HepG2 (cell line): ENCODE results near the gene CSKMT. TPM values are rescaled to one million over a fixed set of nuclear protein-coding genes. Genes with fewer than 3 reads are reported as not detected.

ENCODE experiments used
- ATAC-seq: fragments of 200-7000 bp; cut with Tn5 transposase; 3 replicates; pipeline ENCODE4 v1.9.1; 2020; ENCODE audit warnings: mild to moderate bottlenecking, moderate library complexity
- BruUV-seq: library from RNA; stranded (reverse); fragments of 400-500 nt; replicated peaks from 2 replicates; lab custom pipeline; 2021; lab: Mats Ljungman, UMichigan
- CTCF ChIA-PET: fragments of 300-600 bp; formaldehyde crosslinking; extraction: SDS; loops from one replicate; lab custom pipeline; 2021; ENCODE audit warnings: low total read pairs, inconsistent platforms, low intra/inter-chr PET ratio; lab: Yijun Ruan, JAX
- POLR2A ChIA-PET: fragments of 350-600 bp; sonication (Branson Sonifier 250); formaldehyde crosslinking; loops from one replicate; lab custom pipeline; 2020; ENCODE audit warnings: antibody characterized with exemption, inconsistent platforms; lab: Yijun Ruan, JAX
- DNase-seq: peaks from one replicate; pipeline ENCODE4 v3.0.0-alpha.2; 2015; ENCODE audit warnings: low spot score
- FAIRE-seq: peaks from 3 replicates; lab custom pipeline; 2011; peaks lifted over from hg19 to GRCh38; lab: Jason Lieb, UNC
- H2AFZ ChIP-seq: one replicate; pipeline ENCODE4 v1.6.1; 2011; ENCODE audit warnings: low read length, inconsistent platforms
- H3K27ac ChIP-seq: fragments of 300-600 bp; 3 replicates; pipeline ENCODE4 v1.8.0; 2011; ENCODE audit warnings: mixed run types, mild to moderate bottlenecking, mixed read lengths, low read length, inconsistent platforms; ENCODE audit not compliant: insufficient read depth; ENCODE audit errors: extremely low read length
- H3K27me3 ChIP-seq, 2 experiments: fragments of 200-600 bp in 1 of 2; 2 replicates in 1 of 2; 3 replicates in 1 of 2; pipeline versions ENCODE4 v1.6.0 to v1.8.0; 2011; ENCODE audit warnings: low read length in 2 of 2, mild to moderate bottlenecking in 2 of 2, moderate library complexity in 2 of 2, inconsistent platforms in 1 of 2; ENCODE audit not compliant: insufficient read depth in 2 of 2, control insufficient read depth in 1 of 2
- H3K36me3 ChIP-seq, 2 experiments: fragments of 200-600 bp in 1 of 2; replicated peaks in 1 of 2; 2 replicates in 1 of 2; 3 replicates in 1 of 2; pipeline versions ENCODE4 v1.5.1 to v1.8.0; 2011; ENCODE audit warnings: low read length in 2 of 2, inconsistent platforms in 1 of 2; ENCODE audit not compliant: insufficient read depth in 2 of 2, control insufficient read depth in 1 of 2
- H3K4me1 ChIP-seq: 2 replicates; pipeline ENCODE4 v1.5.1; 2012; ENCODE audit warnings: low read length, inconsistent platforms; ENCODE audit not compliant: insufficient read depth
- H3K4me2 ChIP-seq: 2 replicates; pipeline ENCODE4 v1.6.0; 2011; ENCODE audit warnings: low read depth, low read length, inconsistent platforms
- H3K4me3 ChIP-seq, 3 experiments: fragments of 200-600 bp in 1 of 3; sonication (generic), shearing (Covaris generic) in 1 of 3; replicated peaks in 1 of 3; 2 replicates each; pipeline ENCODE4 v1.5.1; 2011 to 2016; ENCODE audit warnings: low read length in 3 of 3, inconsistent platforms in 2 of 3, low read depth in 2 of 3, mild to moderate bottlenecking in 2 of 3, control low read depth in 1 of 3, mixed read lengths in 1 of 3; ENCODE audit not compliant: insufficient read depth in 1 of 3
- H3K79me2 ChIP-seq: one replicate; pipeline ENCODE4 v1.6.1; 2011; ENCODE audit warnings: low read length, inconsistent platforms; ENCODE audit not compliant: insufficient read depth
- H3K9ac ChIP-seq: 2 replicates; pipeline ENCODE4 v1.6.0; 2011; ENCODE audit warnings: mild to moderate bottlenecking, low read depth, low read length, inconsistent platforms; ENCODE audit not compliant: insufficient read depth
- H3K9me3 ChIP-seq: 2 replicates; pipeline ENCODE4 v1.5.1; 2012; ENCODE audit warnings: mild to moderate bottlenecking, low read length
- H4K20me1 ChIP-seq: 2 replicates; pipeline ENCODE4 v1.6.0; 2011; ENCODE audit warnings: inconsistent platforms, mild to moderate bottlenecking, low read length, moderate library complexity; ENCODE audit not compliant: insufficient read depth
- KLF12 ChIP-seq: sonication (generic); formaldehyde crosslinking; IDR thresholded peaks from 2 replicates; pipeline ENCODE4 v1.4.0; 2020; ENCODE audit warnings: missing genetic modification reagents, borderline replicate concordance
- MEIS1 ChIP-seq: sonication (generic); formaldehyde crosslinking; IDR thresholded peaks from 2 replicates; pipeline ENCODE4 v1.9.0; 2021; ENCODE audit warnings: mild to moderate bottlenecking, missing genetic modification reagents, moderate library complexity, borderline replicate concordance
- PRMT3 ChIP-seq: sonication (generic); formaldehyde crosslinking; IDR thresholded peaks from 2 replicates; pipeline ENCODE4 v1.8.1; 2022; ENCODE audit warnings: low read depth, mild to moderate bottlenecking, moderate library complexity, missing genetic modification reagents, borderline replicate concordance
- ZNF260 ChIP-seq: sonication (generic); formaldehyde crosslinking; IDR thresholded peaks from 2 replicates; pipeline ENCODE4 v1.4.0; 2020; ENCODE audit warnings: missing genetic modification reagents, low read depth, mild to moderate bottlenecking, borderline replicate concordance
- WGBS: methylation state at CpG from one replicate; pipeline ENCODE4 v1.1.6; 2017; ENCODE audit warnings: low lambda C conversion rate; 5-methylcytosine and 5-hydroxymethylcytosine counted together
- in situ Hi-C: cut with HindIII; loops from 2 replicates; pipeline ENCODE4 v1.10.0; 2017; ENCODE audit warnings: low pct_unique_long_range_greater_than_20kb; ENCODE audit not compliant: extremely low pct_ligation_motif_present
- intact Hi-C: fragments of 100-400 bp; cut with micrococcal nuclease; formaldehyde crosslinking; loops from one replicate; pipeline ENCODE4 v1.10.0; 2022; ENCODE audit not compliant: unreplicated experiment
- polyA plus RNA-seq, 8 experiments: library from polyadenylated mRNA; depleted of rRNA in 3 of 8; stranded (reverse) in 7 of 8; unstranded in 1 of 8; fragments of >200 nt; fragmentation: Illumina TruSeq in 4 of 8; extraction: Trizol in 4 of 8; gene quantifications; 2 replicates each; pipeline versions ENCODE4 v1.2.1 to v1.2.3, GENCODE V29; 2011 to 2016; ENCODE audit warnings: low read depth in 4 of 8, missing spikeins in 1 of 8, mixed read lengths in 1 of 8; ENCODE audit not compliant: insufficient read depth in 1 of 8
- total RNA-seq, 5 experiments: library from RNA; depleted of rRNA; stranded (reverse); fragments of >200 nt; fragmentation: Illumina TruSeq; extraction: Trizol; gene quantifications; 2 replicates each; pipeline ENCODE4 v1.2.3, GENCODE V29; 2016; ENCODE audit warnings: low read depth in 1 of 5
- TF ChIP-seq, protein P1 (sequence below): sonication (generic); formaldehyde crosslinking; IDR thresholded peaks from 2 replicates; pipeline ENCODE4 v1.9.0; 2021; ENCODE audit warnings: mild to moderate bottlenecking, missing genetic modification reagents
- TF ChIP-seq, protein P2 (sequence below): sonication (generic); formaldehyde crosslinking; IDR thresholded peaks from 2 replicates; pipeline ENCODE4 v1.9.0; 2022; ENCODE audit warnings: low read depth, missing genetic modification reagents
- TF ChIP-seq, protein P3 (sequence below): sonication (generic); formaldehyde crosslinking; IDR thresholded peaks from 2 replicates; pipeline ENCODE4 v1.4.0; 2020; ENCODE audit warnings: mild to moderate bottlenecking, missing genetic modification reagents, borderline replicate concordance

The CSKMT gene
- total and polyA plus RNA-seq, 2 of the 13 experiments (the other 11 are each of a cell fraction or from before 2014, with no cell fraction given), result 7.6 to 31.8 TPM

DNA sequence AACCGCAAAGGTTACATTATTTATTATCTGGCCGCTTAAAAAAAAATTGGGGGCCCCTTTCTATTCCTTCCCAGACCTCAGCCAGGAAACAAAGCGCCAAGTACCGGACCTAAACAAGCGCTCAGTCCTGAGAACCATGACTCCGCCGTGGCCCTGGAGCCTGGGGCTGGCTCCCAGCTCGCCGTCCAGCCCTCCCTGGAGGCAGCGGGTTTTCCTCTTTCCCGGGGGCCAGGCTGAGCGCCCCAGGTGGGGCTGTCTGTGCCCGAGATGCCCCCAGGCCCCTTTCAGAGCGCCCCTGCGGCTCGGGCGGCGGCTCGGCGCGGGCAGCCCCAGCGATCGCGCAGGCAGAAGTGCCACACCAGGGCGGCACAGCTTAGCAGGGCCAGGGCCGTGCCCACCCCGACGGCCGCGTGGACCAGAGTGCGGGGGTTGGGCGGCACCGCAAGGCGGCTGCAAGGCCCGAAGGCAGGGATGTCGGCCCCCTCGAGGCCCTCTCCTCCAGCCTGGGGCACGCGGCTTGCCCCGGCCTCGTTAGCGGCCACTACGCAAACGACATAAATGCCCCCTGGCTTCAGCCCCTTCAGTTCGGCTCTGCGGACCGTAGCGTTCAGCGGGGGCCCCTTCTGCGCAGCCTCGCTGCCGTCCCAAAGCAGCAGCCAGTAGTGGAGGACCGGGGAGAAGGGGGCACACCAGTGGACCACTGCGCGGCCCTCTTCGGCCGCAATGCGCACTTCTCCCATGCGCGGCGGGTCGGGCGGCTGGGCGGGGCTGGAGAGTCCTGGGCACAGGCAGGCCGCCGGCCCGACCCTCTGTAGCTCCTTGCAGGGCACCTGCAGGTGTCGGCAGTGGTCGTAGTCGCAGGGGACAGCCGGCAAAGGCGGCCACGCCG lies 22.6 kb downstream of the CSKMT start:
- H3K27ac ChIP-seq, result no peak overlapping the region
- no peaks in the 10 kb centered on the region for H3K79me2 ChIP-seq
- H3K9ac ChIP-seq, result no peak overlapping the region
- H3K36me3 ChIP-seq, result peaks cover 15 to 26% of the 10 kb centered on the region in 2 experiments
- DNase-seq (no peak), ATAC-seq (peak; percentile 13; the same call in 2 of the 3 replicates), FAIRE-seq (no peak)
- no peak overlapping the region for H3K4me2 ChIP-seq
- 97% methylated on average over 29 of the region's 74 CpGs for WGBS
- no peaks in the 10 kb centered on the region for H4K20me1 ChIP-seq
- in situ Hi-C loops (no loop called here), intact Hi-C loops (no loop called here)
- no peaks in the 10 kb centered on the region for H3K27me3 ChIP-seq
- H3K9me3 ChIP-seq, result no peaks in the 10 kb centered on the region
- CTCF ChIA-PET, result no interaction called here
- H2AFZ ChIP-seq, result no peak overlapping the region
- no TSS peak for BruUV-seq
- POLR2A ChIA-PET, result no interaction called here
- H3K4me1 ChIP-seq, result no peaks in the 10 kb centered on the region
- no peak overlapping the region for H3K4me3 ChIP-seq
- TF ChIP-seq ZNF260 (no peak), KLF12 (CRISPR knock-in tag) (no peak), PRMT3 (CRISPR knock-in tag) (no peak), MEIS1 (CRISPR knock-in tag) (no peak)
- TF ChIP-seq, protein P1, sequence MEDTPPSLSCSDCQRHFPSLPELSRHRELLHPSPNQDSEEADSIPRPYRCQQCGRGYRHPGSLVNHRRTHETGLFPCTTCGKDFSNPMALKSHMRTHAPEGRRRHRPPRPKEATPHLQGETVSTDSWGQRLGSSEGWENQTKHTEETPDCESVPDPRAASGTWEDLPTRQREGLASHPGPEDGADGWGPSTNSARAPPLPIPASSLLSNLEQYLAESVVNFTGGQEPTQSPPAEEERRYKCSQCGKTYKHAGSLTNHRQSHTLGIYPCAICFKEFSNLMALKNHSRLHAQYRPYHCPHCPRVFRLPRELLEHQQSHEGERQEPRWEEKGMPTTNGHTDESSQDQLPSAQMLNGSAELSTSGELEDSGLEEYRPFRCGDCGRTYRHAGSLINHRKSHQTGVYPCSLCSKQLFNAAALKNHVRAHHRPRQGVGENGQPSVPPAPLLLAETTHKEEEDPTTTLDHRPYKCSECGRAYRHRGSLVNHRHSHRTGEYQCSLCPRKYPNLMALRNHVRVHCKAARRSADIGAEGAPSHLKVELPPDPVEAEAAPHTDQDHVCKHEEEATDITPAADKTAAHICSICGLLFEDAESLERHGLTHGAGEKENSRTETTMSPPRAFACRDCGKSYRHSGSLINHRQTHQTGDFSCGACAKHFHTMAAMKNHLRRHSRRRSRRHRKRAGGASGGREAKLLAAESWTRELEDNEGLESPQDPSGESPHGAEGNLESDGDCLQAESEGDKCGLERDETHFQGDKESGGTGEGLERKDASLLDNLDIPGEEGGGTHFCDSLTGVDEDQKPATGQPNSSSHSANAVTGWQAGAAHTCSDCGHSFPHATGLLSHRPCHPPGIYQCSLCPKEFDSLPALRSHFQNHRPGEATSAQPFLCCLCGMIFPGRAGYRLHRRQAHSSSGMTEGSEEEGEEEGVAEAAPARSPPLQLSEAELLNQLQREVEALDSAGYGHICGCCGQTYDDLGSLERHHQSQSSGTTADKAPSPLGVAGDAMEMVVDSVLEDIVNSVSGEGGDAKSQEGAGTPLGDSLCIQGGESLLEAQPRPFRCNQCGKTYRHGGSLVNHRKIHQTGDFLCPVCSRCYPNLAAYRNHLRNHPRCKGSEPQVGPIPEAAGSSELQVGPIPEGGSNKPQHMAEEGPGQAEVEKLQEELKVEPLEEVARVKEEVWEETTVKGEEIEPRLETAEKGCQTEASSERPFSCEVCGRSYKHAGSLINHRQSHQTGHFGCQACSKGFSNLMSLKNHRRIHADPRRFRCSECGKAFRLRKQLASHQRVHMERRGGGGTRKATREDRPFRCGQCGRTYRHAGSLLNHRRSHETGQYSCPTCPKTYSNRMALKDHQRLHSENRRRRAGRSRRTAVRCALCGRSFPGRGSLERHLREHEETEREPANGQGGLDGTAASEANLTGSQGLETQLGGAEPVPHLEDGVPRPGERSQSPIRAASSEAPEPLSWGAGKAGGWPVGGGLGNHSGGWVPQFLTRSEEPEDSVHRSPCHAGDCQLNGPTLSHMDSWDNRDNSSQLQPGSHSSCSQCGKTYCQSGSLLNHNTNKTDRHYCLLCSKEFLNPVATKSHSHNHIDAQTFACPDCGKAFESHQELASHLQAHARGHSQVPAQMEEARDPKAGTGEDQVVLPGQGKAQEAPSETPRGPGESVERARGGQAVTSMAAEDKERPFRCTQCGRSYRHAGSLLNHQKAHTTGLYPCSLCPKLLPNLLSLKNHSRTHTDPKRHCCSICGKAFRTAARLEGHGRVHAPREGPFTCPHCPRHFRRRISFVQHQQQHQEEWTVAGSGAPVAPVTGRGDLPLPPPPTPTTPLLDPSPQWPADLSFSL, result no peak
- TF ChIP-seq, protein P2, sequence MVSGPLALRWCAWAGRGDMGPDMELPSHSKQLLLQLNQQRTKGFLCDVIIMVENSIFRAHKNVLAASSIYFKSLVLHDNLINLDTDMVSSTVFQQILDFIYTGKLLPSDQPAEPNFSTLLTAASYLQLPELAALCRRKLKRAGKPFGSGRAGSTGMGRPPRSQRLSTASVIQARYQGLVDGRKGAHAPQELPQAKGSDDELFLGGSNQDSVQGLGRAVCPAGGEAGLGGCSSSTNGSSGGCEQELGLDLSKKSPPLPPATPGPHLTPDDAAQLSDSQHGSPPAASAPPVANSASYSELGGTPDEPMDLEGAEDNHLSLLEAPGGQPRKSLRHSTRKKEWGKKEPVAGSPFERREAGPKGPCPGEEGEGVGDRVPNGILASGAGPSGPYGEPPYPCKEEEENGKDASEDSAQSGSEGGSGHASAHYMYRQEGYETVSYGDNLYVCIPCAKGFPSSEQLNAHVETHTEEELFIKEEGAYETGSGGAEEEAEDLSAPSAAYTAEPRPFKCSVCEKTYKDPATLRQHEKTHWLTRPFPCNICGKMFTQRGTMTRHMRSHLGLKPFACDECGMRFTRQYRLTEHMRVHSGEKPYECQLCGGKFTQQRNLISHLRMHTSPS (CRISPR knock-in tag), result no peak
- TF ChIP-seq, protein P3, sequence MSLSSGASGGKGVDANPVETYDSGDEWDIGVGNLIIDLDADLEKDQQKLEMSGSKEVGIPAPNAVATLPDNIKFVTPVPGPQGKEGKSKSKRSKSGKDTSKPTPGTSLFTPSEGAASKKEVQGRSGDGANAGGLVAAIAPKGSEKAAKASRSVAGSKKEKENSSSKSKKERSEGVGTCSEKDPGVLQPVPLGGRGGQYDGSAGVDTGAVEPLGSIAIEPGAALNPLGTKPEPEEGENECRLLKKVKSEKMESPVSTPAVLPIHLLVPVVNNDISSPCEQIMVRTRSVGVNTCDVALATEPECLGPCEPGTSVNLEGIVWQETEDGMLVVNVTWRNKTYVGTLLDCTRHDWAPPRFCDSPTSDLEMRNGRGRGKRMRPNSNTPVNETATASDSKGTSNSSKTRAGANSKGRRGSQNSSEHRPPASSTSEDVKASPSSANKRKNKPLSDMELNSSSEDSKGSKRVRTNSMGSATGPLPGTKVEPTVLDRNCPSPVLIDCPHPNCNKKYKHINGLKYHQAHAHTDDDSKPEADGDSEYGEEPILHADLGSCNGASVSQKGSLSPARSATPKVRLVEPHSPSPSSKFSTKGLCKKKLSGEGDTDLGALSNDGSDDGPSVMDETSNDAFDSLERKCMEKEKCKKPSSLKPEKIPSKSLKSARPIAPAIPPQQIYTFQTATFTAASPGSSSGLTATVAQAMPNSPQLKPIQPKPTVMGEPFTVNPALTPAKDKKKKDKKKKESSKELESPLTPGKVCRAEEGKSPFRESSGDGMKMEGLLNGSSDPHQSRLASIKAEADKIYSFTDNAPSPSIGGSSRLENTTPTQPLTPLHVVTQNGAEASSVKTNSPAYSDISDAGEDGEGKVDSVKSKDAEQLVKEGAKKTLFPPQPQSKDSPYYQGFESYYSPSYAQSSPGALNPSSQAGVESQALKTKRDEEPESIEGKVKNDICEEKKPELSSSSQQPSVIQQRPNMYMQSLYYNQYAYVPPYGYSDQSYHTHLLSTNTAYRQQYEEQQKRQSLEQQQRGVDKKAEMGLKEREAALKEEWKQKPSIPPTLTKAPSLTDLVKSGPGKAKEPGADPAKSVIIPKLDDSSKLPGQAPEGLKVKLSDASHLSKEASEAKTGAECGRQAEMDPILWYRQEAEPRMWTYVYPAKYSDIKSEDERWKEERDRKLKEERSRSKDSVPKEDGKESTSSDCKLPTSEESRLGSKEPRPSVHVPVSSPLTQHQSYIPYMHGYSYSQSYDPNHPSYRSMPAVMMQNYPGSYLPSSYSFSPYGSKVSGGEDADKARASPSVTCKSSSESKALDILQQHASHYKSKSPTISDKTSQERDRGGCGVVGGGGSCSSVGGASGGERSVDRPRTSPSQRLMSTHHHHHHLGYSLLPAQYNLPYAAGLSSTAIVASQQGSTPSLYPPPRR (CRISPR knock-in tag), result no peak
